Endothelial cell of umbilical vein (primary cell): Measurements from ENCODE around the gene KCTD19.
A peak's percentile ranks its signal among the peaks of the same experiment; 100 is the strongest.

ENCODE experiments used
- POLR2A ChIP-seq: IDR thresholded peaks from 2 replicates; pipeline ENCODE4 v1.6.1; 2012; ENCODE audit warnings: low read depth, mild to moderate bottlenecking, control low read depth, low read length
- POLR2AphosphoS5 ChIP-seq: IDR thresholded peaks from 2 replicates; pipeline ENCODE4 v1.6.1; 2012; ENCODE audit warnings: low read depth, mild to moderate bottlenecking, control low read depth, low read length, moderate library complexity; ENCODE audit not compliant: insufficient read depth
- TF ChIP-seq, protein P1 (sequence below): IDR thresholded peaks from 2 replicates; pipeline ENCODE4 v1.6.1; 2011; ENCODE audit not compliant: insufficient read depth, insufficient read length
- TF ChIP-seq, protein P2 (sequence below), 2 donors: IDR thresholded peaks; 1 replicate in 1 of 2; 2 replicates in 1 of 2; pipeline ENCODE4 v1.5.1; 2011; ENCODE audit warnings: low read length in 2 of 2, mild to moderate bottlenecking in 2 of 2, moderate library complexity in 2 of 2, control low read depth in 1 of 2, inconsistent platforms in 1 of 2, low read depth in 1 of 2; ENCODE audit not compliant: insufficient read depth in 1 of 2; ENCODE audit errors: extremely low read depth in 1 of 2

DNA sequence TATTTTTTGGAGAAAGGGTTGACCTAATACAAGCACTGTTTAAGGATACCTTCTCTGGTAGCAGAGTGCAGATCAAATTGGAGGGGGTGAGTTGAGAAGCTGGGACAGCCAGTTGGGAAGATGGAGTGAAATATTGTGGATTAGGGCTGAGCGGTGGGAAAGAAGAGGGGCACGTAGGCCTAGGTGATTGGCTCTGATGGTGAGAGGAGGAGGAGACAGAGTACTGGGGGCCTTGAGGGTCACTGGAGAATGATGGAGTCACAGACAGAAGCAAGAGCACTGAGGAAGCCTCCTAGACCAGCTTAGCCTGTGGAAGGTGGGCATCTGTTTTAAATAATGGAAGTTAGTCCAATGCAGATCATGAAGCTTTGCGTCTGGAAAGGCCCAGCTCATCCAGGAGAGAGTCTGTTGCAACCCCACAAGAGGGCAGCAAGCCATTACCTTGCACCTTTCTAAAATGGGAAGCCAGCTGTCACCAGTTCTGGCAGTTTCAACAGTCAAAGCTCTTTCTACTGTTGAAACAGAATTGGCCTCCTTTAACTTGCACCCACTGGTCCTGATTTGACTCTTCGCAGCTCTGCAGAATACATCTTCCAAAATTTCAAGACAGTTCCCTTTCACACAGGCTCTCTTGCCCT lies 66.0 kb downstream of the KCTD19 start:
- TF ChIP-seq, protein P1, sequence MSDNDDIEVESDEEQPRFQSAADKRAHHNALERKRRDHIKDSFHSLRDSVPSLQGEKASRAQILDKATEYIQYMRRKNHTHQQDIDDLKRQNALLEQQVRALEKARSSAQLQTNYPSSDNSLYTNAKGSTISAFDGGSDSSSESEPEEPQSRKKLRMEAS: no peak
- TF ChIP-seq, protein P2, sequence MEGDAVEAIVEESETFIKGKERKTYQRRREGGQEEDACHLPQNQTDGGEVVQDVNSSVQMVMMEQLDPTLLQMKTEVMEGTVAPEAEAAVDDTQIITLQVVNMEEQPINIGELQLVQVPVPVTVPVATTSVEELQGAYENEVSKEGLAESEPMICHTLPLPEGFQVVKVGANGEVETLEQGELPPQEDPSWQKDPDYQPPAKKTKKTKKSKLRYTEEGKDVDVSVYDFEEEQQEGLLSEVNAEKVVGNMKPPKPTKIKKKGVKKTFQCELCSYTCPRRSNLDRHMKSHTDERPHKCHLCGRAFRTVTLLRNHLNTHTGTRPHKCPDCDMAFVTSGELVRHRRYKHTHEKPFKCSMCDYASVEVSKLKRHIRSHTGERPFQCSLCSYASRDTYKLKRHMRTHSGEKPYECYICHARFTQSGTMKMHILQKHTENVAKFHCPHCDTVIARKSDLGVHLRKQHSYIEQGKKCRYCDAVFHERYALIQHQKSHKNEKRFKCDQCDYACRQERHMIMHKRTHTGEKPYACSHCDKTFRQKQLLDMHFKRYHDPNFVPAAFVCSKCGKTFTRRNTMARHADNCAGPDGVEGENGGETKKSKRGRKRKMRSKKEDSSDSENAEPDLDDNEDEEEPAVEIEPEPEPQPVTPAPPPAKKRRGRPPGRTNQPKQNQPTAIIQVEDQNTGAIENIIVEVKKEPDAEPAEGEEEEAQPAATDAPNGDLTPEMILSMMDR (IDR thresholded peaks at IDR 0.05; ENCODE audit: extremely low read depth in 1 of 2, insufficient read depth in 1 of 2, low read depth in 1 of 2, low read length in 2 of 2): peak; percentile 44 to 51
- TF ChIP-seq POLR2A (no peak), POLR2AphosphoS5 (no peak)
